ENCODE measurements around the gene AKAP8L. TPM values are rescaled to one million over a fixed set of nuclear protein-coding genes. Genes with fewer than 3 reads are reported as not detected.
A peak's percentile ranks its signal among the peaks of the same experiment; 100 is the strongest.

Gene AKAP8L
- polyA plus RNA-seq, 1 of the 3 experiments (the other 2 are of a cell fraction): 44.7 TPM

- WGBS (ENCODE audit: low lambda C conversion rate): 96% methylated on average over 12 of the region's 14 CpGs
- no peaks in the 10 kb centered on the region for H3K27me3 ChIP-seq (ENCODE audit: insufficient read depth)
- H3K36me3 ChIP-seq (replicated peaks in 1 of 2; ENCODE audit: control insufficient read depth in 1 of 2, insufficient read depth in 2 of 2, low read length in 1 of 2): peaks cover 12 to 74% of the 10 kb centered on the region in 2 experiments
- H3K9me2 ChIP-seq: no peaks in the 10 kb centered on the region
- H3K4me1 ChIP-seq (ENCODE audit: control insufficient read depth in 1 of 2, insufficient read depth in 2 of 2, low read depth in 1 of 2, low read length in 1 of 2): no peaks in the 10 kb centered on the region; a peak in 1 of 4 replicates
- no peak overlapping the region for H3K27ac ChIP-seq (ENCODE audit: low read depth in 2 of 2, low read length in 1 of 2)
- no peak overlapping the region for H3K4me3 ChIP-seq (ENCODE audit: low read depth in 2 of 2, low read length in 1 of 2)
- no peak overlapping the region for H3K4me2 ChIP-seq
- no peak overlapping the region for H3K9ac ChIP-seq
- POLR2A ChIA-PET: interaction anchor here (1.6 kb wide), 1 partner anchor 20 kb away, joined by 5 read pairs; the partner anchor contains the start of gene AKAP8
- H3K9me3 ChIP-seq: no peaks in the 10 kb centered on the region
- peak; percentile 16 for DNase-seq
- H3K79me2 ChIP-seq (ENCODE audit: insufficient read depth): peaks cover 38% of the 10 kb centered on the region
- no peak for TF ChIP-seq USF1 (IDR thresholded peaks at IDR 0.05; ENCODE audit: borderline replicate concordance, low read depth)
- TF ChIP-seq ELF1 (IDR thresholded peaks at IDR 0.05): no peak
- TF ChIP-seq GABPA (IDR thresholded peaks at IDR 0.05; ENCODE audit: low read depth): no peak
- TF ChIP-seq YY1 (IDR thresholded peaks at IDR 0.05; ENCODE audit: low read depth): no peak
- no peak for TF ChIP-seq RFX5 (IDR thresholded peaks at IDR 0.05; ENCODE audit: low read length)
- no peak for TF ChIP-seq RXRA (IDR thresholded peaks at IDR 0.05; ENCODE audit: borderline replicate concordance, low read depth)
- TF ChIP-seq NFIC (IDR thresholded peaks at IDR 0.05; ENCODE audit: borderline replicate concordance): no peak
- no peak for TF ChIP-seq EZH2phosphoT487 (IDR thresholded peaks at IDR 0.05; ENCODE audit: borderline replicate concordance, low read depth)
- no peak for TF ChIP-seq JUND (IDR thresholded peaks at IDR 0.05)
- no peak for TF ChIP-seq RAD21 (IDR thresholded peaks at IDR 0.05; ENCODE audit: low read length)
- TF ChIP-seq MAX (IDR thresholded peaks at IDR 0.05; ENCODE audit: low read depth): no peak
- no peak for TF ChIP-seq RCOR1 (IDR thresholded peaks at IDR 0.05; ENCODE audit: low read length)
- no peak overlapping the region for H2AFZ ChIP-seq (ENCODE audit: low read depth)
- peaks cover 5% of the 10 kb centered on the region for H3F3A ChIP-seq (replicated peaks; ENCODE audit: insufficient read depth)
- CTCF ChIA-PET: no interaction called here
- peaks cover 39% of the 10 kb centered on the region for H4K20me1 ChIP-seq (ENCODE audit: insufficient read depth)
Measured at GRCh38 chr19:15399635-15400034, 19.2 kb downstream of the AKAP8L start.

GRCh38 chr19:15399234-15399515, 19.6 kb downstream of the AKAP8L start:
- H3K9me2 ChIP-seq: no peaks in the 10 kb centered on the region
- H4K20me1 ChIP-seq (ENCODE audit: insufficient read depth): peaks cover 35% of the 10 kb centered on the region
- H3K9ac ChIP-seq: no peak overlapping the region
- CTCF ChIA-PET: no interaction called here
- no peaks in the 10 kb centered on the region for H3K27me3 ChIP-seq (ENCODE audit: insufficient read depth)
- 93% methylated on average over 5 of the region's 8 CpGs for WGBS (ENCODE audit: low lambda C conversion rate)
- H2AFZ ChIP-seq (ENCODE audit: low read depth): no peak overlapping the region
- H3K4me3 ChIP-seq (ENCODE audit: low read depth in 2 of 2, low read length in 1 of 2): no peak overlapping the region
- H3K79me2 ChIP-seq (ENCODE audit: insufficient read depth): peaks cover 37% of the 10 kb centered on the region
- DNase-seq: no peak
- H3K36me3 ChIP-seq (replicated peaks in 1 of 2; ENCODE audit: control insufficient read depth in 1 of 2, insufficient read depth in 2 of 2, low read length in 1 of 2): peaks cover 14 to 72% of the 10 kb centered on the region in 2 experiments
- H3K4me2 ChIP-seq: no peak overlapping the region
- no peaks in the 10 kb centered on the region; a peak in 1 of 4 replicates for H3K4me1 ChIP-seq (ENCODE audit: control insufficient read depth in 1 of 2, insufficient read depth in 2 of 2, low read depth in 1 of 2, low read length in 1 of 2)
- H3K27ac ChIP-seq (ENCODE audit: low read depth in 2 of 2, low read length in 1 of 2): no peak overlapping the region
- H3K9me3 ChIP-seq: no peaks in the 10 kb centered on the region
- TF ChIP-seq EZH2phosphoT487 (IDR thresholded peaks at IDR 0.05; ENCODE audit: borderline replicate concordance, low read depth): no peak
- no peak for TF ChIP-seq RCOR1 (IDR thresholded peaks at IDR 0.05; ENCODE audit: low read length)
- no peak for TF ChIP-seq MXI1 (IDR thresholded peaks at IDR 0.05; ENCODE audit: low read depth, low read length)
- no peak for TF ChIP-seq FOSL2 (IDR thresholded peaks at IDR 0.05; ENCODE audit: borderline replicate concordance, low read depth)
- TF ChIP-seq RFX5 (IDR thresholded peaks at IDR 0.05; ENCODE audit: low read length): no peak
- TF ChIP-seq PBX3 (IDR thresholded peaks at IDR 0.05): no peak
- no peak for TF ChIP-seq ELF1 (IDR thresholded peaks at IDR 0.05)
- TF ChIP-seq SMC3 (IDR thresholded peaks at IDR 0.05; ENCODE audit: low read depth, low read length): no peak
- POLR2A ChIA-PET: no interaction called here
- H3F3A ChIP-seq (replicated peaks; ENCODE audit: insufficient read depth): peaks cover 9% of the 10 kb centered on the region

Data from SK-N-SH (cell line).